Bronchial epithelial cell (primary cell): ENCODE data around the gene STIM2. TPM values are rescaled to one million over a fixed set of nuclear protein-coding genes. Genes with fewer than 3 reads are reported as not detected.
A peak's percentile ranks its signal among the peaks of the same experiment; 100 is the strongest.

Experiments used
- DNase-seq: peaks from one replicate; pipeline ENCODE4 v3.0.0-alpha.2; 2010; ENCODE audit warnings: low read depth
- FAIRE-seq: peaks from 2 replicates; lab custom pipeline; 2011; peaks lifted over from hg19 to GRCh38; lab: Jason Lieb, UNC
- H3K27me3 ChIP-seq: 2 replicates; pipeline ENCODE4 v1.5.1; 2011; ENCODE audit warnings: low read length; ENCODE audit not compliant: control insufficient read depth, insufficient read depth
- H3K36me3 ChIP-seq: 2 replicates; pipeline ENCODE4 v1.5.1; 2011; ENCODE audit warnings: low read length; ENCODE audit not compliant: control insufficient read depth, insufficient read depth
- H3K4me3 ChIP-seq: 2 replicates; pipeline ENCODE4 v1.5.1; 2011; ENCODE audit warnings: mild to moderate bottlenecking, low read depth, low read length, control low read depth
- total RNA-seq: library from RNA; depleted of rRNA; stranded (reverse); fragments of >200 nt; gene quantifications from 2 replicates; pipeline ENCODE4 v1.2.1, GENCODE V29; 2014
- TF ChIP-seq, protein P1 (sequence below): IDR thresholded peaks from 2 replicates; pipeline ENCODE4 v1.5.1; 2011; ENCODE audit warnings: mild to moderate bottlenecking, moderate library complexity, low read length, control low read depth, inconsistent platforms; ENCODE audit not compliant: insufficient read depth, severe bottlenecking

The STIM2 gene
- total RNA-seq, 1 donor from 2014 or later: 7.6 TPM

DNA sequence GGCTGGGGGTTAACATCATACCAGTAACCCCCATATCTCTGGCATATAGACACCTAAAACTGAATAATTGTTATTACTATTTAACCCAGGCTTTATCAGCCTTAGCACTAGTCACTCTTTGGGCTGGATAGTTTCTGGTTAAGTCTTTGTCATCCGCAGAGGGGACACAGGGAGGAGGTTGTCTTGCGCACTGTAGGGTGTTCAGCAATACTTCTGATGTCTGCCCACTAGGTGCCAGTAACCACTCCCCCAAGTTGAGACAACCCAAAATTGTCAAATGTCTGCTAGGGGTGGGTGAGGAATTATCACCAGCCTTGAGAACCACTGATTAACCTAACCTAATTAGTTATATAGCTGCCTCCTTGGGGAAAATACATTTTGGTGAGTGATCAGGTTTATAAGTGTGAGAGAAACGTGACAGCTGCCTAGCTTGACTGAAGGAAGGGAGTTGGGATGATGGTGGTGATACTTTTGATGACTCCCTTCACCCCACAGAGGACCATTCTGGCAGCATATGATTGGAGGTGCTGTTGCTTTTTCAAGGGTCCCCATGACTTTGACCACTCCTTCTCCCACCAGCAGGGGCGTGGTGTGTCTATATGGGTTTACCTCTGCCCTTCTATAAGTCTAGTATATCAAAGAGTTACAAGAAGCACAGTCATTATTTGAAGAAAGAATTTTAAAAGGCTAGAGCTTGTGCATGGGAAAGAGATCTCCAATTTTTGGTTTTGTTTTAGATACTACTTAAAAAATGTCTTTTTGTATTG lies 140.9 kb downstream of the STIM2 start:
- FAIRE-seq: no peak
- H3K27me3 ChIP-seq: no peaks in the 10 kb centered on the region
- DNase-seq: no peak
- no peak overlapping the region for H3K4me3 ChIP-seq
- H3K36me3 ChIP-seq: no peaks in the 10 kb centered on the region
- TF ChIP-seq, protein P1, sequence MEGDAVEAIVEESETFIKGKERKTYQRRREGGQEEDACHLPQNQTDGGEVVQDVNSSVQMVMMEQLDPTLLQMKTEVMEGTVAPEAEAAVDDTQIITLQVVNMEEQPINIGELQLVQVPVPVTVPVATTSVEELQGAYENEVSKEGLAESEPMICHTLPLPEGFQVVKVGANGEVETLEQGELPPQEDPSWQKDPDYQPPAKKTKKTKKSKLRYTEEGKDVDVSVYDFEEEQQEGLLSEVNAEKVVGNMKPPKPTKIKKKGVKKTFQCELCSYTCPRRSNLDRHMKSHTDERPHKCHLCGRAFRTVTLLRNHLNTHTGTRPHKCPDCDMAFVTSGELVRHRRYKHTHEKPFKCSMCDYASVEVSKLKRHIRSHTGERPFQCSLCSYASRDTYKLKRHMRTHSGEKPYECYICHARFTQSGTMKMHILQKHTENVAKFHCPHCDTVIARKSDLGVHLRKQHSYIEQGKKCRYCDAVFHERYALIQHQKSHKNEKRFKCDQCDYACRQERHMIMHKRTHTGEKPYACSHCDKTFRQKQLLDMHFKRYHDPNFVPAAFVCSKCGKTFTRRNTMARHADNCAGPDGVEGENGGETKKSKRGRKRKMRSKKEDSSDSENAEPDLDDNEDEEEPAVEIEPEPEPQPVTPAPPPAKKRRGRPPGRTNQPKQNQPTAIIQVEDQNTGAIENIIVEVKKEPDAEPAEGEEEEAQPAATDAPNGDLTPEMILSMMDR: no peak

DNA sequence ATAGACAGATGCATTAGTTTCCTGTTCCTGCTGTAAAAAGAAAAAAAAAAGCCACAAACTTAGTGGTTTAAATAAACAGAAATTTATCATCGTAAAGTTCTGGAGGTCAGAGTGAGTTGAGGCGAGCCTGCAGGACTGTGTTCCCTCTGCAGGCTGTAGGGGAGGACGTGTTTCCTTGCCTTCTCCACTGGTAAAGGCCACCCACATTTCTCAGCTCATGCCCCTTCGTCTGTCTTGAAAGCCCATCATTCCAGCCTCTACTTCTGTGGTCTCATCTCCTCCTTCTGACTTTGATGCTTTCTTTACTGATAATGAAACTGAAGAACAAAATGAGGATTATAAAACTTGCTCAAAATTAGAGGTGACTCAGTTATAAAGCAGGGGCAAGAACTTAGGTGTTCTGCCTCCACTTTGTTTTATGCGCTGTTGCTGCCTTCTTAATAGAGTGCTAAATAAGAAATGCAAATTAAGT lies 143.0 kb downstream of the STIM2 start:
- H3K27me3 ChIP-seq: no peaks in the 10 kb centered on the region
- H3K4me3 ChIP-seq: no peak overlapping the region
- TF ChIP-seq, protein P1: no peak
- peaks cover under 1% of the 10 kb centered on the region for H3K36me3 ChIP-seq
- FAIRE-seq (no peak), DNase-seq (no peak)

DNA sequence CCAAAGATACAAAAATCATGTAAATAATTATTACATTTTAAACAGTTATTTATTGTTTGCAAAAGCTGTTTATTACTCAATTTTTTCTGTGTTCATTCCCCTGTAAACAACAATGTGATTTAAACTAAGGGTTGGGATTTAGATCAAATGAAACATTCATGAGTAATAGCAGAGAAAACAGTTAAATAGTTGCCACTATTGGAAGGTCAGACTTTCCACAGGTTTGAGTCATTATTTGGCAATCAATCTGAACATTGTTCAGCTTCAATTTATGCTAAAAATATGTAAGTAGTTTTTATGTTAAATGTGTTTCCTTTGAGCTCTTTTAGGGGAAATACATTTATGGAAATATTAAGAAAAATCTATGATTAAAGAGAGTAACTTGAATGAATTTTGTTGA lies 144.9 kb downstream of the STIM2 start:
- TF ChIP-seq, protein P1: no peak
- FAIRE-seq (no peak), DNase-seq (peak; percentile 89)
- no peak overlapping the region for H3K4me3 ChIP-seq
- H3K27me3 ChIP-seq: no peaks in the 10 kb centered on the region
- H3K36me3 ChIP-seq: peaks cover 1% of the 10 kb centered on the region

DNA sequence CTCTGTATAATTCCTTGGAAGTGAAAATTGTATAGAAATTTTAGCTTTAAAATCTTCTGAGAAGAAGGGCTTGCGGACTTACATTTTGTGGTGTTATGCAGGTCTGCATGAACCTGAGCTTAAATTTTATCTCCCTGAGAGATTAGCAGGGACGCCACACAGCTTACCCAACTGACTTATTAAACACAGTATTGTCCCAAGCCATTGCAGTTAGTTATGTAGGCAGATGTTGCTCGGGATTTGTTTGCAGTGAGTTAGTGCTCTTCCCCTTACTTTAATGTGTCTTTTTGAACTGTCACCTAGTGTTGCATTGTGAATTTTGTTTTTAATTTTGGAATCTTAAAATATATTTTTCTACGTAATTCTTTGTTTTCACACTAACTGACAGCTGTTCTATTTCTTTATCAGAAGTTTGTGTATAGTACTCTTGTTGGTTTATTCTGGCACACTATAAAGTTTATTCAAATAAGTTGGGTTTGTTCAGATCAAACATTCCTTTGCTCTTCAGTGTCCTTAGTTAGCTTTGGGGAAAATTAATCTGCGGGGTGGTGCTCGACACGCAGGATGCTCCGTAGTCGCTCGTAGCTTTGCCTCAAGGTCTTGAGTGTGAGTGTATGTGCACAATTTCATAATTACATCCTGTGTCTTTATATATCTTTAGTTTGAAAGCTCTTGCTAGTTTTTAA lies 145.4 kb downstream of the STIM2 start:
- H3K27me3 ChIP-seq: no peaks in the 10 kb centered on the region
- H3K4me3 ChIP-seq: no peak overlapping the region
- TF ChIP-seq, protein P1: no peak
- peaks cover 1% of the 10 kb centered on the region for H3K36me3 ChIP-seq
- FAIRE-seq: no peak
- no peak for DNase-seq

DNA sequence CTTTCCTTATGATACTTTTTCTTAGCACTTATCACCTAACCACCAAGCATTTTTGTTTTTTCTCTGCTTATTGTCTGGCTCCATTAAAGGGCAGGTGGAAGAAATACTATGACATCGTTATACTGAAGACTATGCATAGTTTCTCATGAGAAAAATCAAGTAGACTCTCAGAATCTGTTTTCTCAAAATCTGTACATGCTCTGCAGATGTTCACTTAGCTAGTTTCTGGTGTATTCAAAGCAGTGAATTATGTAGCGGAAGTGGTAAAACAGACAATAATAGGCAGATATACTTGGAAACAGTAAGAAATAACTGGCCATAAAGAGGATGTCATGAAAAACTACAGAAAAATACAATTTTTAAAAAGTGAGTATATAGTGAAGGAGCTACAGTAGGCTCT lies 146.0 kb downstream of the STIM2 start:
- DNase-seq (no peak), FAIRE-seq (no peak)
- TF ChIP-seq, protein P1: no peak
- Histone ChIP-seq H3K36me3 (peaks cover 1% of the 10 kb centered on the region), H3K27me3 (no peaks in the 10 kb centered on the region), H3K4me3 (no peak overlapping the region)
